GM23248 (cell line): ENCODE results near the gene SGTA. TPM values are rescaled to one million over a fixed set of nuclear protein-coding genes. Genes with fewer than 3 reads are reported as not detected.

Experiments
- DNase-seq: peaks from one replicate; pipeline ENCODE4 v3.0.0-alpha.2; 2015
- H2AFZ ChIP-seq: fragments of 200-600 bp; sonication (generic); 2 replicates; pipeline ENCODE4 v1.6.1; 2016; ENCODE audit warnings: antibody characterized with exemption
- H3F3A ChIP-seq: fragments of 200-600 bp; sonication (generic); 2 replicates; pipeline ENCODE4 v1.6.1; 2016; ENCODE audit warnings: mild to moderate bottlenecking, antibody characterized with exemption, mixed run types; ENCODE audit not compliant: insufficient read depth
- H3K27ac ChIP-seq: fragments of 200-600 bp; sonication (generic); 2 replicates; pipeline ENCODE4 v1.5.1; 2016; ENCODE audit warnings: mild to moderate bottlenecking
- H3K27me3 ChIP-seq: fragments of 200-600 bp; sonication (generic); replicated peaks from 2 replicates; pipeline ENCODE4 v1.6.1; 2016; ENCODE audit warnings: mild to moderate bottlenecking; ENCODE audit not compliant: insufficient read depth
- H3K36me3 ChIP-seq: fragments of 200-600 bp; sonication (generic); 2 replicates; pipeline ENCODE4 v1.6.1; 2016; ENCODE audit warnings: low read depth, mild to moderate bottlenecking
- H3K4me1 ChIP-seq: fragments of 200-600 bp; sonication (generic); 2 replicates; pipeline ENCODE4 v1.6.1; 2016; ENCODE audit warnings: mild to moderate bottlenecking; ENCODE audit not compliant: insufficient read depth
- H3K4me2 ChIP-seq: fragments of 200-600 bp; sonication (generic); one replicate; pipeline ENCODE4 v1.6.1; 2016; ENCODE audit warnings: mild to moderate bottlenecking; ENCODE audit not compliant: unreplicated experiment
- H3K4me3 ChIP-seq: fragments of 200-600 bp; sonication (generic); 2 replicates; pipeline ENCODE4 v1.5.1; 2016; ENCODE audit warnings: mild to moderate bottlenecking
- H3K79me2 ChIP-seq: fragments of 200-600 bp; sonication (generic); 2 replicates; pipeline ENCODE4 v1.6.1; 2016; ENCODE audit warnings: mild to moderate bottlenecking; ENCODE audit not compliant: insufficient read depth
- H3K9ac ChIP-seq: fragments of 200-600 bp; sonication (generic); 2 replicates; pipeline ENCODE4 v1.6.1; 2016; ENCODE audit warnings: mild to moderate bottlenecking
- H3K9me2 ChIP-seq: fragments of 200-600 bp; sonication (generic); 2 replicates; pipeline ENCODE4 v1.6.1; 2016; ENCODE audit warnings: mixed run types, mild to moderate bottlenecking, moderate library complexity; ENCODE audit not compliant: insufficient read depth
- H3K9me3 ChIP-seq: fragments of 200-600 bp; sonication (generic); one replicate; pipeline ENCODE4 v1.6.1; 2017; ENCODE audit warnings: low read depth
- H4K20me1 ChIP-seq: fragments of 200-600 bp; sonication (generic); 2 replicates; pipeline ENCODE4 v1.6.0; 2016; ENCODE audit not compliant: insufficient read depth
- EZH2 ChIP-seq: fragments of 200-600 bp; sonication (generic); IDR thresholded peaks from 2 replicates; pipeline ENCODE4 v1.6.1; 2018; ENCODE audit warnings: antibody characterized with exemption, mild to moderate bottlenecking; ENCODE audit not compliant: insufficient read depth, poor library complexity, severe bottlenecking
- EZH2phosphoT487 ChIP-seq: fragments of 200-600 bp; sonication (generic); IDR thresholded peaks from 2 replicates; pipeline ENCODE4 v1.6.1; 2018; ENCODE audit warnings: antibody characterized with exemption, moderate library complexity, mild to moderate bottlenecking, low read depth; ENCODE audit not compliant: insufficient read depth
- WGBS, 2 experiments: methylation state at CpG; one replicate each; pipeline ENCODE4 v1.1.6; 2015 to 2017; ENCODE audit warnings: low lambda C conversion rate in 2 of 2, low coverage in 1 of 2; ENCODE audit errors: missing lambda C conversion rate in 2 of 2; 5-methylcytosine and 5-hydroxymethylcytosine counted together
- in situ Hi-C: fragments of 300-500 bp; cut with MboI; formaldehyde crosslinking; loops from 2 replicates; pipeline ENCODE4 v1.15.0; 2020
- polyA plus RNA-seq: library from polyadenylated mRNA; unstranded; fragments of >200 nt; fragmentation: Nextera tagmentation; extraction: Ambion mirVana; gene quantifications from 2 replicates; pipeline ENCODE4 v1.2.1, GENCODE V29; 2016
- total RNA-seq: library from RNA; depleted of rRNA; stranded (reverse); fragments of >200 nt; shearing (Covaris generic); gene quantifications from 2 replicates; pipeline ENCODE4 v1.2.3, GENCODE V29; 2014

Gene SGTA
- total and polyA plus RNA-seq, 2 experiments from 2014 or later, result 57.5 to 66.2 TPM

DNA sequence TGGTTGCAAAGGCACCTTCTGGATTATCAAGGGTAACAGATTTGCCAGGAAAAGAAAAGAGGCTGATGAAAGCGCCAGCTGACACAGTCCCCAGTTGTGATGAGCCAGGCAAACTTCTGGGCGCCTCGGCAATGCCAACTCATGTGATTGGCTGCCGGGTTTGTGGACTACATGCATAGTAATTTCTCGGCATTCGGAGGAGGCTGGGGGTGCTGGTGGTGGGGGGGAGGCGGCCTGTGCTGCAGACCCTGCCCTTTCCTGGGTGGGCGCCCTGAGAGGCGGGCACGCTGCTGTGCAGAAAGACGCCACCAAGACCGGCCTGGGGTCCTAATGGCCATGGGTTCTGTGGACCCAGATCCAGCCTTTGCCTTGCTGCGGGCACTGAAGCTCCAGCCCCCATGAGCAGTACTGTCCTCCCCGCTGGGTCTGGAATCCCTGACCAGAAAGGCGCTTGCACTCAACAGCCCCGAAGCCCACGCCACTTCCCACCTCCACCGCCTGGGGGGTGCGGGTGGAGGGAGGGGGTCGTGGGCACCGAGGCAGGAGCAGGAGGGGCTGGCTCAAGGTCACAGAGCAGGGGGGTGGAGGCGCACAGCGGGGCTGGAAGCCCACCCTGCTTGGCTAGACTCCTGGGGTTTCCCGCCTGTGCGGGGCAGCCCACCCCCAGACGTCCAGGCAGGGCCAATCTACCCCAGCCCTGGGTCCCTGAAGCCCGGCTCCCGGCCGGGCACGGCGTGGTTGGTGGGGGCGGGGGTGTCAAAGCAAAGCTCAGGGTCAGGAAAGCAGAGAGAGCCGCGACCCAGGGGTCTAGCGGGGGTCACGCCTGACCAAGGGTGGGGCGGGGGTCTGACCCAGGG is 62.9 kb downstream of the SGTA start:
- H4K20me1 ChIP-seq, result no peaks in the 10 kb centered on the region
- peak overlapping the region; percentile 43 for H2AFZ ChIP-seq
- H3K36me3 ChIP-seq, result no peaks in the 10 kb centered on the region
- no peaks in the 10 kb centered on the region for H3F3A ChIP-seq
- peaks cover 11% of the 10 kb centered on the region; the same call in 1 of the 2 replicates for H3K4me1 ChIP-seq
- peak overlapping the region; percentile 59 for H3K4me2 ChIP-seq
- WGBS, 2 experiments, result 2% methylated on average over 27 to 37 of the region's 37 CpGs
- H3K4me3 ChIP-seq, result peak overlapping the region; percentile 64
- H3K79me2 ChIP-seq, result no peaks in the 10 kb centered on the region
- peak overlapping the region; percentile 45 for H3K27ac ChIP-seq
- H3K9me2 ChIP-seq, result no peaks in the 10 kb centered on the region
- H3K9ac ChIP-seq, result peak overlapping the region; percentile 70
- TF ChIP-seq EZH2phosphoT487 (no peak), EZH2 (no peak)
- in situ Hi-C loops, result no loop called here
- H3K27me3 ChIP-seq, result no peaks in the 10 kb centered on the region
- H3K9me3 ChIP-seq, result no peaks in the 10 kb centered on the region
- DNase-seq, result peak; percentile 85

DNA sequence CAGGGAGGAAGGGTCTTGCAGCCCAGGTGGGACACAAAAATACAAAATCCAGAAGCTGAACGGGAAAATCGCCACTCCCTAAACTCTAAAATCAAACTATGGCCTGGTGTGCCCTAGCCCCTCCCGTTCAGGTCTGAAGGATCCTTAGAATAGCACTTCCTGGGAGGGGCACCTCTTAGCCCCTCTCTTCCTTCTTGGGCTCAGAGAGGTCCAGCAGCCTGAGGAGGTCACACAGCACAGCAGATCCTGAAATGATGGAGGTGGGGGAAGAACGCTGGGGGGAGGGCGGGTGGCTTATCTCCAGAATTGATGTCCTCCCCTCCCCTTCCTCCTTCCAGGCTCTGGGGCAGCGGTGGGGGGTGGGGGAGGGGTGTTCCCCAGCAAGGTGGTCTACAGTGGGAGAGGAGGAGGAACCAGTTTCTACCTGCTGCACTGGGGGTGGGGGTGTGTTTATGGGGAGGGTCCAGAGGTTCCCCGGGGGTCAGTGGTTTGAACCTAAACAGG is 63.8 kb downstream of the SGTA start:
- TF ChIP-seq EZH2phosphoT487 (no peak), EZH2 (no peak)
- Histone ChIP-seq H3K36me3 (no peaks in the 10 kb centered on the region), H3K27me3 (no peaks in the 10 kb centered on the region), H4K20me1 (no peaks in the 10 kb centered on the region), H3K4me2 (no peak overlapping the region), H2AFZ (0 out of 2 replicates have a peak overlapping the region, but pooled peaks have one; percentile 43), H3K9ac (peak overlapping the region; percentile 70), H3K9me3 (no peaks in the 10 kb centered on the region), H3K4me1 (peaks cover 11% of the 10 kb centered on the region; the same call in 1 of the 2 replicates), H3K9me2 (no peaks in the 10 kb centered on the region), H3K27ac (peak overlapping the region; percentile 45), H3F3A (no peaks in the 10 kb centered on the region), H3K4me3 (no peak overlapping the region), H3K79me2 (no peaks in the 10 kb centered on the region)
- DNase-seq, result no peak
- 50 to 55% methylated on average over 4 to 6 of the region's 7 CpGs for WGBS, 2 experiments
- in situ Hi-C loops, result no loop called here

DNA sequence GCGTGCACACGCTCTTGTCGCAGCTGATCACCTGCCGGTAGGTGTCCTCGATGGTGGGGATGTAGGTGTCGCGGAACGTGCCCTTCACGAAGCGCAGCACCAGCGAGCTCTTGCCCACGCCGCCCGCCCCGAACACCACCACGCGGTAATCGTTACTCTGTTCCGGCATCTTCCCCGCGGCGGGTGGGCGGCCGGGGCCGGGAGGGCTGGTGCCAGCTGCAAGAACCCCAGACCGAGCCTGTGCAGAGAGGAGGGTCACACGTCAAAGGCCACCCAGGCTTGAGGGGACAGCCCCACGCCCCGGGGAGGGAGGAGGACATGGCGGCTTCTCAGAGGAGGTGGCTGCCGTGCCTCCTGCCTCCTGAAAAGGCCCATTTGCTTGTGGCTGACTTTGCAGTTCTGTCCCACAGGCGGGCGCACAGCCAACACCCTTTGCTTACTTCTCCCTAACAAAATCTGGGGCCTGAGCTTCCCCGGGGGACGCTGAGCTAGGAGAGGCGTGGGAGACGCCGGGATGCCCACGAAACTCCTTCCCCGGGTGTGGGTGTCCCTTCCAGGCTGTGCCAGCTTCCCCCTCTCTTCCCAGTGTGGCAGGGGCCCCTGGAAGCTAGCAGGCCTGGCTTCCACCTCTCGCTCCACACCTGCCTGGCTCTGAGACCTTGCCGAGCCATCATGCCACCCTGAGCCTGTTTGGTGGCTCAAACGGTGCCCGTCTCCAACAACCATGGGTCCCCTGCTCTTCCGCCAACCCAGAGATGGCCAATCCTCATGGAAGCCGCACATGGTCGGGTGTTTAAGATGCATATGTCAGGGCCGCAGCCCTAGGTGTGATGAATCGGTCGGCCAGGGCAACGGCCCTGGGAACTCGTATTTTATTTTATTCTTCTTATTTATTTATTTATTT is 65.2 kb downstream of the SGTA start:
- H3K9me3 ChIP-seq, result no peaks in the 10 kb centered on the region
- H3K4me2 ChIP-seq, result no peak overlapping the region
- H3K4me1 ChIP-seq, result peaks cover 5% of the 10 kb centered on the region; the same call in 1 of the 2 replicates
- H3K79me2 ChIP-seq, result no peaks in the 10 kb centered on the region
- no peak for TF ChIP-seq EZH2
- TF ChIP-seq EZH2phosphoT487, result no peak
- no peaks in the 10 kb centered on the region for H3K9me2 ChIP-seq
- H3F3A ChIP-seq, result no peaks in the 10 kb centered on the region
- H3K4me3 ChIP-seq, result no peak overlapping the region
- WGBS, 2 experiments, result 87% methylated on average over 41 to 52 of the region's 52 CpGs
- no peak overlapping the region for H2AFZ ChIP-seq
- H3K9ac ChIP-seq, result no peak overlapping the region
- H3K27ac ChIP-seq, result no peak overlapping the region
- no peaks in the 10 kb centered on the region for H3K36me3 ChIP-seq
- in situ Hi-C loops, result no loop called here
- DNase-seq, result no peak
- H3K27me3 ChIP-seq, result no peaks in the 10 kb centered on the region
- no peaks in the 10 kb centered on the region for H4K20me1 ChIP-seq
